Stimulated activated CD8-positive, alpha-beta memory T cell treated with anti-CD3 and anti-CD28 coated beads, Interleukin-15, amount 100 ng/mL, for 1 hour (primary cell): ENCODE data around the gene SIGLEC11.
"Not testable (repeated sequence)": the region's sequence is repeated elsewhere in the genome, so short reads cannot be mapped to it uniquely, and the experiment has no call there.

Source experiments
- DNase-seq: peaks from one replicate; pipeline ENCODE4 v3.0.0-alpha.2; 2020; ENCODE audit warnings: low read depth

SIGLEC11 gene

DNA sequence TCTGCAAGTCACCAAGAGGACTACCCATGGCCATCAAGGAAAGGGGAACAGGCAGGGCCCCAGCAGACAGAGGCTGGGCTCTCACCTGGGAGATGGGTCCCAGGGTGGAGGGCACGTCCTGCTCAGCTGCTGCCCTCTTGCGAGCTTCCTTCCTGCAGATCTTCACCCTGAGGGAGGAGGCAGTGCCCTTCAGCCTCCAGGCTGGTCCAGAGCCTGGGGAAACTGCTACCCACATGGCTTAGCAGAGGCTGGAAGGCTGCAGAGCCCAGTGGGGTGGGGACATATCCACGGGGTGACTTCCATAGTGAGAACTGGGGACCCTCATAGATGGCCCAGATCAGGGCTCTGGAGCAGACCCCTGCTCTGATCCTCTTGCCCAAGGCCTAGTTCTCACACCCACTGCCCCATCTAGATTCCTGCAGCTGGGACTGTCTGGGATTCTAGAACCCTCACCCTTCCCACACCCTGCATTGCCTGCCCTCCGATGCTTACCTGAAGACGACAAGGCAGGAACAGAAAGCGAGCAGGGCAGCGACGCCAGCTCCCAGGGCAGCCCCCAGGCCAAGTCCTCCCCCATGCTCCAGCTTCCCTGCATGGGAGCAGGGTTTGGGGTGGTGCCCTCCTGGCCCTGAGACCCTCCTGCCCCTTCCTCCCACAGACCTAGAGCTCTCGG lies 9.0 kb downstream of the SIGLEC11 start:
- no peak for DNase-seq

DNA sequence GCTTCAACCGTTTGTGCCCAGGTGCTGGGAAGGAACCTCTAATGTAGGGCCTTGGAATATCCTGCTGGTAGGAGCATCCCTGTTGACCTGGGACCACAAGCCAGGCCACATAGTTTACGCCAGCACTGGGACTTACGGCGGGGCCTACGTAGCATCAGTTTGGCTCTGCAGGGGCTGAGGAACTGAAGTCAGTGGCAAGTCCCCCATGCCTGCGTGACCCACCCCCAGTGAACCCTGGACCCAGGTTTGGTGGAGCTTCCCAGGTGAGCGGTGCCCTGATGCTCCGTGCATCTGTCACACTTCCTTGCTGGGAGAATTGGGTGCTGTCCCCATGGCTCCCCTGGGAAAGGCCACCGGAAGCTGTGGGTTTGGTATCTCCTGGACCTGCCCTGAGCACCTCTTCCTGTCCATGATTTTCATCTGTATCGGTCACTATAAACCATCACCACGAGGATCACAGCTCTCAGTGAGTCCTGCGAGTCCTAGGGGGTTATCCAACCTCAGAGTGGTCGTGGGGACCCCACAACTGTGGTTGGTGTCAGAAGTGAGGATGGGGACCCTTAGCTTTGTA lies 9.9 kb downstream of the SIGLEC11 start:
- DNase-seq, result no peak

DNA sequence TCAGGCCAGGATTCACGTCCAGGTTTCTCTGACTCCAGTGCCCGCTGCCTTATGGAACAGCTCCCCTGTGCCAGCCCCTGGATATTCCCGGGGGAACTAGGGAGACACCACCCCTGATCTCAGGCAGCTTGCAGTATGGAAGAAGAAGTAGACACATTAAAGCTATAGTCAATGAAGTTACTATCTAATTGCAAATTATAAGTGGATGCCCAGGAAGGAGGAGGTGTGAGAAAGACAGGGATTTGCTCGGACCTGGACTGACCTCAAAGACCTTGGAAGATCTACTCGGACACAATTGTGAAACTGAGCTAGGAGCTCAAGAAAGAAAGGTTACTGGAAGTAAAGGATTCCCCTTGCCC lies 10.4 kb downstream of the SIGLEC11 start:
- DNase-seq, result no peak

DNA sequence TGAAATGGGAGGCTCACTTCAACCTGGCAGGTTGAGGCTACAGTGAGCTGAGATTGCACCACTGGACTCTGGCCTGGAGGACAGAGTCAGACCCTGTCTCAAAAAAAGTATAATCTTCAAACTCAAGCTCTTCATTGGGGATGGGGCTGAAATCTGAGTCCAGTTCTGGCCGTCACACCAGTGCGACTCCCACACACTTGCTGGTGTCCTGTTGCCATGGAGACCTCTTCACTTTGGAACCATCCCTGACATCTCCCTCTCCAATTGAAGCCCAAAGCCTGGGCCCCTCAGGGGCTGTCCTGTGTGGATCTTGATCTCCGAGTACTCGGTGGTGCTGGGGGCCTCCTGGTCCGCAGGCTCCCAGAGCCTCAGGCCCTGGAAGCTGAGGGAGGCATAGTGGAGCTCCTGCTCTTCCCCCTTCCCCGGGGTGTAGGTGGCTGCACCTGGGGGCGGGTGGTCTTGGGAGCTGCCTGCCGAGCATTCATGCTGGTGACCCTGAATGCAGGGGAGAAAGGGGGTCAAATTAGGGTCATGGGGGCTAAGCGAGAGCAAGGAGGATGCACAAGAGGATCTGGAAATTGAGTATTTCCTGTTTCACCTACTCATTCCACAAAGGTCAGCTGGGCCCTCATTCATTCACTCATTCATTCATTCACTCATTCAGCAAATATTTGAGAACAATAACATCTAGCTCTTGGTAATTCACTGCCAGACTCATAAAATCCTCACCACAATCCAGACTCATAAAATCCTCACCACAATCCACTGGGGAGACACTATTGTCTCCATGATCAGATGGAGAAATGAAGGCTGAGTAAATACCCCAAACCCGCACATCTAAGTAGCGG lies 11.0 kb downstream of the SIGLEC11 start:
- no peak for DNase-seq

DNA sequence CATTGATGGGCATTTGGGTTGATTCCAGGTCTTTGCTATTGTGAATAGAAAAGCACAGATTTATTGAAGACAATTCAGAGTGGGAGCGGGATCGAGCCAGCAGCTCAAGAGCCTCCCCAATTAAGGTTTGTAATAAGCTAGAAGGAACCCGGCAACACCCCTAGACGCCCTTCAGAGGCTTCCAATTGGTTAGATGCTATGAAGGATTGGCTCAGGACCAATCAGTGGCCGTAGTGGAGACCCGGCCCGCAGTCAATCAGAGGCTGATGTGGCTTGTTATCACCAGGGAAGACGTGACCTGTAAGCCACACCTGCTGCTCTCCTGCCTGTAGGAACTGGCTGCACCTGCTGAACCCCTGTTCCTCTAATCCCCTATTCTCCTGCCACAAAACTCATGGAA lies 14.6 kb downstream of the SIGLEC11 start:
- no peak for DNase-seq

DNA sequence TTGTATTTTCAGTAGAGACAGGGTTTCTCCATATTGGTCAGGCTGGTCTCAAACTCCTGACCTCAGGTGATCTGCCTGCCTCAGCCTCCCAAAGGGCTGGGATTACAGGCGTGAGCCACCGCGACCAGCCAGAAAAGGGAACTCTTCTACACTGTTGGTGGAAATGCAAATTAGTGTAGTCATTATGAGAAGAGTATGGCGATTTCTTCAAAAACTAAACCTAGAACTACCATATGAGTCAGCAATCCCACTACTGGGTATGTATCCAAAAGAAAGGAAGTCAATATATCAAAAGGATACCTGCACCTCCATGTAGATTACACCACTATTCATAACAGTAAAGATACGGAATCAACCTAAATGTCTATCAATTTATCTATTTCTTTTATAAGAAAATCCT lies 16.4 kb downstream of the SIGLEC11 start:
- DNase-seq, result not testable (repeated sequence)

DNA sequence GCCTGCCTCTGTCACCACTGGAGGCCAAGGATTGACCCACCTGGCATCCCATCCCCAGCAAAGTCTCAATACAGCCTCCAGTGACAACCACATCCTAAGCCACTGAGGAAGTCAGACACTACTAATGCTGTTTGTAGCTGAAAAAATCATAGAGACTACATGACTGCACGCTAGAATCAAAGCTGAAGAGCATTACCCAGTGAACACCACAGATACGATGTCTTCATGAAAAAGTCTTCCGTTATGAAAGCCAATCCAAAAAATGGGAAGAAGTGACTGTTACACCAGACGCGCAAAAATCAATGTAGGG lies 20.5 kb downstream of the SIGLEC11 start:
- DNase-seq, result no peak

DNA sequence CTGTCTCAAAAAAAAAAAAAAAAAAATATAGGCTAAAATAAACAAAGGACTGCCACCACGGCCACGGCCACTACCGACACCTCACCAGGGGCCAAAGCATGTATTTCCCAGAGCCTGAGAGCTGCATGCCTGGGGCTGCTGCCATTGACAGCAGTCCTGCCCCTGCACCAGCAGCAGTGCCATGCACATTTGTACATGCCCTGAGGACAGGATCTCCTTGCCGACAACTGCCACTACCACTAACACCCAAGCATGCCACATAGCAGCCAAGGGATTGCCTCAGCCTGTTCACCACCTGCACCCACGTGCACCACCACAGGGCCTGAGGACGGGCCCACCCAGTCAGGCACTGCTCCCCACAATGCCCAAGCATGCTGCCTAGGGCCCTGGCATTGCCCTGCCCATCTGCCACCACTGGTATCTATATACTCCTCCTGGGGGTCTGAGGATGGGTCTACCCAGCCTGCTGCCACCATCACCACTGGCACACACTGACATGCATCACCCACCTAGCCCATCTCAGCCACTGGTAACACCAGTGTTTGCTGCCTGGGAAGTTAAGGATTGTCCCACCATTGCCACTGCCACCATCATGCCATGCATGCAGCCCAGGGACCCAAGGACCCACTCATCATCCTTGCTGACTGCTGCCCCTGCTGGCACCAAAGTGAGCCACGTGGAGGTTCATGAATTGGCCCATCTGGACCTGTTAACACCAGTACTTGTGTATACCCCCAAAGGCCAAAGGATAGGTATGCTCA lies 21.1 kb downstream of the SIGLEC11 start:
- no peak for DNase-seq

DNA sequence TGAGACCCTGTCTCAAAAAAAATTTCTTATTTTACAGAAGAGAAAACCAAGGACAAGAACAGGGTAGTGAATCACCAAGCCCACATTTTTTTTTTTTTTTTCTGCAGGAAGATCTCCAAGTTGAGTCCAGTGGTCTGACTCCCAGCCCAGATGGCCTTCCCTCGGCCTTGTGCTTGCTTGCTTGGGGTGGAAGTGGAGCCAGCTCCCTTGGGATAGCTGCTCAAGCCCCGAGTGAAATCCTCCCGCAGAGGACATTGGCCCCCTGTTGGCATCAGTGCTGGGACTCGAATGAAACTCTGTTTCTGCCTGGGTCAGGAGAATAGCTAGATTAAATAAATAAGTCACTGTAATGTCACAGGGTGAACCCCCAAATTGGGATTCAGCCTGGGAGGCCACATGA lies 22.3 kb downstream of the SIGLEC11 start:
- DNase-seq, result no peak

DNA sequence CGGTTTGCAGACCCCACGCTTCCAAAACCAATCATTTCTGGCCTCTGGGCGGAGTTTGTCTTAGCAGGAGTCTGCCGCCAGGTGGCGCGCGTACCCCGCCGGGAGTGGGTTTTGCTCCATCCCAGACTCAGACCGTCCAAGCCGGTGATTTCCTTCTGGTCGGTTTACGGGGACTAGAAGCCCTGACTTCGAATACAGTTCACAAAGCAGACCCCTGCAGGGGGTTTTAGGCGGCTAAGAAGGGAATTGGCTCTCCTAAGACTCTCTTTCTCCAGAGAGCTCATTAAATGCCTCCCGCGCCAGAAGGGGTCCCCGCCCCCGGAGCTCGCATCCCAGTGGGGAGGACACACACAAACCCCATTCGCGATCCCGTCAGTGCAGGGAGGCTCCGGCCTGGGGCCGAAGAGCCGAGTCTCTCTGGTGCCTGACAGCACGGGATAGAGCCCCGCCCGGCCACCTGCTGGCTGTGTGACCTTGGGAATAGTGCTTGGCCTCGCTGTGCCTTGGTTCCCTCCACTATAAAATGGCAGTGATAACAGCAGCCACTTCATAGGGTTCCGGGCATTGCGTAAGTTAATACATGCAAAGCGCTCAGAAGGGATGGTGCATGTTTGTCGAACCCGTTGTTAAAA lies 23.1 kb downstream of the SIGLEC11 start:
- peak; percentile 65 for DNase-seq

DNA sequence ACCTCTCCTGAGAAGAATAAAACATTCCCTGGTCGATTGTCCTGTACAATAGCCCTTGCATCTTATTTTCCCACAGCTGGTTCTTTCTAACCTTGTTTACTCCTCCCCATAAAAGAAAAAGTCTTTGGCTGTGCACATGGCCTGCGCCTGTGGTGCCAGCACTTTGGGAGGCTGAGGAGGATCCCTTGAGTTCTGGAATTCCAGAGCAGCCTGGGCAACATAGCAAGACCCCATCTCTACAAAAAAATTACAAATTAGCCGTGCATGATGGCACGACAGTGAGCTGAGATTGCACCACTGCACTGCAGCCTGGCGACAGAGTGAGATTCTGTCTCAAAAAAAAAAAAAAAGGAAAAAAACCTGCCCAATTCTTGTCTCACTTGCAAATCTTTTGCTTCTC lies 24.4 kb downstream of the SIGLEC11 start:
- no peak for DNase-seq

DNA sequence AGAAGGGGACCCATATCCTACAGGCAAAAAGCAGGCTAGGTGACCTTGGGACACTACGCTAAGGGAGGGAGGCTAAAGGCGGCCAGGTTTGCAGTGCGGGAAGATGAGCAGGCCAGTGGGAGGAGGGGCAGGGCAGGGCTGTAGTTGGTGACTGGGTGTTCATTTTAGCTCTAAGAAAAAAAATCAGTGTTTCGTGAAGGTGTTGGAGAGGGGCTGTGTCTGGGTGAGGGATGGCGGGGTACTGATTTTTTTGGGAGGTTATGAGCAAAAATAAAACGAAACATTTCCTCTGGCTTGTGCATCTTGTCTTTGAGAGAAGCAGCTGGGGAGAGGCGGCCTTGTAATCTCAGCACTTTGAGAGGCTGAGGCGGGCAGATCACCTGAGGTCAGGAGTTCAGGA lies 27.3 kb downstream of the SIGLEC11 start:
- DNase-seq, result no peak

DNA sequence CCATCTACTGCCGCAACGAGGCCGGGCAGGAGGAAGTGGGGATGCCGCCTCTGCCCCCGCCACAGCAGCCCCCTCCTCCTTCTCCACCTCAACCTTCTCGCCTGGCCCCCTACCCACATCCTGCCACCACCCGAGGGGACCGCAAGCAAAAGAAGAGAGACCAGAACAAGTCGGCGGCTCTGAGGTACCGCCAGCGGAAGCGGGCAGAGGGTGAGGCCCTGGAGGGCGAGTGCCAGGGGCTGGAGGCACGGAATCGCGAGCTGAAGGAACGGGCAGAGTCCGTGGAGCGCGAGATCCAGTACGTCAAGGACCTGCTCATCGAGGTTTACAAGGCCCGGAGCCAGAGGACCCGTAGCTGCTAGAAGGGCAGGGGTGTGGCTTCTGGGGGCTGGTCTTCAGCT lies 28.2 kb downstream of the SIGLEC11 start:
- DNase-seq, result no peak

DNA sequence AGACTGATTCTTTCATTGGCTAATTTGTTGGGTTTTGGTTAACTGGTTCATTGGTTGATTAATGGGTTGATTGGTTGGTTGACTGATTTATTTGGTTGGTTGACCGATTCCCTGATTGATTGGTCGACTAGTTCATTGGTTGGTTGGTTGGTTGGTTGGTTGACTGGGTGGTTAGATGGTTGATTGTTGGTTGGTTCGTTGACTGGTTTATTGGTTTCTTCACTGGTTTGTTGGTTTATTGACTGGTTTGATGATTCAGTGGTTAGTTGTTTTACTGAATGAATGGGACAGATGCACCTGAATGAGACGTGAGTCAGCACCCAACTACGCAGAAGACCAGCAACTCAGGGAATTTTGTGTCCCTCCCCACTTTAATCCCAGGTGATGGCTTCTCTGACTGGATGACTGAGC lies 28.9 kb downstream of the SIGLEC11 start:
- no peak for DNase-seq

DNA sequence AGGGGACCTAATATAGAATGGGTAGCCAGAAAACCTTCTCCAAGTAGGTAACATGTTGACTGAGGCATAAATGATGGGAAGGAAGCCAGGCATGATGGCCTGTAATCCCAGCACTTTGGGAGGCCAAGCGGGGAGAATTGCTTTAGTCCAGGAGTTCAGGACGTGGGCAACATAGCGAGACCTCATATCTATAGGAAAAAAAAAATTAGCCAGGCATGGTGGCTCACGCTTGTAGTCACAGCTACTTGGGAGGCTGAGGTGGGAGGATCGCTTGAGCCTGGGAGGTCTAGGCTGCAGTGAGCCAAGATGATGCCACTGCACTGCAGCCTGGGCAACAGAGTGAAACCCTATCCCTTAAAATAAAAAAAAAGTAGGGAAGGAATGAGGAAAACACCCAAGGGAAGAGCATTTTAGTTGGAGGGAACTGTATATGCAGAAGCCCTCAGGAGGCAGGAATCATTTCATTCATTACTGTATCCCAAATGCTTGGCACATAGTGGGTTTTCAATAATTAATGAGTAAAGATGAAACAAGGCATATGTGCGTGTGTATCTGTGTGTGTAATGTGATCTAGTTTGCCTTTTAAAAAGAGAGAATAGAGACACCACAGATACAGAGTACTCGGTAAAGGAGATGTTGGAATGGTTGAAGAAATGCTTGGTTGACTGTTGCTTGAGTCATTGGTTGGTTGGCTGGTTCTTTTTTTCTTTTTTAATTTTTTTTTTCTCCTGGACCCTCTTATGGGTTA lies 29.5 kb downstream of the SIGLEC11 start:
- no peak for DNase-seq

DNA sequence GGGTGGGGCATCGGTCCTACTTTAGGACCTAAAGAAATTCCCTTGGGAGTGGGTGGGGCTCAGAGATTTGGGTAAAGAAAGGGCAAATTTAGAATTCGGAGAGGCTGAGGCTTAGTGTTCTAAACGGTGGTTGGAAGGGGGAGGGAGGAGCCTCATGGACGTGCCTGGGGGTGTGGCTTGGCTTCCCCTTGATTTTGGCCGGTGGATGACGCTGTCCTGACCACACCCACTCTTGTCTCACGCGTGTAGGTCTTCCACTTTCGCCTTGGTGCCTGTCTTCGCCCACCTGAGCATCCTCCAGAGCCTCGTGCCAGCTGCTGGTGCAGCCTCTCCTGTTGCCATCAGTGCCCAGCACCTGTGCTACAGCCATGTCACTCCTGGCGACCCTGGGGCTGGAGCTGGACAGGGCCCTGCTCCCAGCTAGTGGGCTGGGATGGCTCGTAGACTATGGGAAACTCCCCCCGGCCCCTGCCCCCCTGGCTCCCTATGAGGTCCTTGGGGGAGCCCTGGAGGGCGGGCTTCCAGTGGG lies 30.4 kb downstream of the SIGLEC11 start:
- DNase-seq, result no peak

DNA sequence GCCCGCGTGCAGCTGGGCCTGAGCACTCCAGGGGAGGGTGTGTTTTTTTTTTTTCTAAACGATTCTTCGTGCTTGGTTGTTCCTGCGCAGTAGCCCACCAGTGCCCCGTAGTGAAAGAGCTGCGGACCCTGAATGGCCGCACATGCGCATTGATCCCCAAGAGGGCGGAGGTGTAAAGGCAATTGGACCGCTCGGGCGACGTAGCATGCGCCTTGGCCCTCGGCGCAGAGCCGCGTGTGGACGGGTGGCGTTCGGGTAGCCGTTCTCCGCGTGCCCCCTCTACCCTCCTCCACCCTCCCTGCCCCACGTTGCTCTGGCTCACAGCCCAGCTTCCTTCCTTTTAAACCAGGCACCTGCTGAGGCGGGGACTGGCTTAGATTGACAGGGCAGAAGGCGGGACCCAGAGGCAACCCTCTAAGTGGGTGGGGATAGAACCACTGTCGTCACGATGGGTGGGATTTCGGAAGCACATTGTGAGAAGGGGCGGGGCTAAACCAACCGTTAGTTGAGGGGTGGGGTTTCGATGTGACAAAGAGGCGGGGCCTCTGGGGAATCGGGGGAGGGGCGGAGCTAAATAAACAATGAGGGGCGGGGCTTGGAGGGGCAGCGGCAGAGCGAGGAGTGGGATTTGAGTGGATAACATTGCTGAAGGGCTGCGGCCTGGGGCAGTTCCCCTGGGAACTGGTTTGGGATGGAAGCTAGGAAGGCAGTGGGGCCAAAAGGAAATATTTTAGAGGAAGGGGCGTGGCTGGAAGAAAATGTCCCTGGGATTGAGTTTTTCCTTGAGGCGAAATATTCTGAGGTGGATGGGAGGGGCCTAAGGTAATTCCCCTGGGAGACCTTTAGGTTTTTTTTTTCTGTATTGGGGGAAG lies 31.1 kb downstream of the SIGLEC11 start:
- DNase-seq, result peak; percentile 84

DNA sequence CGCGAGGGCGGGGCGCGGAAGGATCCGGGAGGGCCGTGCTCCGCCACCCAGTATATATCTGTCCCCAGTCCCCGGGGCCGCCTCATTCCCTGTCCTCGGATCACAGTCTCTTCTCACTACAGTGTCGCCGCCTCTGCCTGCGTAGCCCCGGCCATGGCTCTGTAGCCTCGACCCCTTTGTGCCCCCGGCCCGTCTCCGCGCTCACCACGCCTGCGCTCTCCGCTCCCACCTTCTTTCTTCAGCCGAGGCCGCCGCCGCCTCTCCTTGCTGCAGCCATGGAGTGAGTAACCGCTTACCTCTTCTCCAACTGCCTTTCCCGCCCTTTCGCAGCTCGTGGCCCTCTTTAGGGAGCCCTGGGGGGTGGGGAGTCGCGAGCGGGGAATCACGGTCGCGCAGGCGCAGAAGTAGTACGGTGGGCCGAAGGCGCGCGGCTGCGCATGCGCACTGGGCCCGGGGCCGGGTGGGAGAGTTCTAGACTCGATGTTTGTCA lies 31.8 kb downstream of the SIGLEC11 start, which contains the start of the genes ATF5 and NUP62:
TSS of gene ATF5 (plus strand) at position 85 of the 490 bp plus-strand sequence. CDS start 1,646 bp downstream, outside the sequence.
TSS of gene NUP62 (minus strand) at position 384 of the 490 bp plus-strand sequence. CDS start 19,697 bp downstream, outside the sequence.
- peak; percentile 88 for DNase-seq

DNA sequence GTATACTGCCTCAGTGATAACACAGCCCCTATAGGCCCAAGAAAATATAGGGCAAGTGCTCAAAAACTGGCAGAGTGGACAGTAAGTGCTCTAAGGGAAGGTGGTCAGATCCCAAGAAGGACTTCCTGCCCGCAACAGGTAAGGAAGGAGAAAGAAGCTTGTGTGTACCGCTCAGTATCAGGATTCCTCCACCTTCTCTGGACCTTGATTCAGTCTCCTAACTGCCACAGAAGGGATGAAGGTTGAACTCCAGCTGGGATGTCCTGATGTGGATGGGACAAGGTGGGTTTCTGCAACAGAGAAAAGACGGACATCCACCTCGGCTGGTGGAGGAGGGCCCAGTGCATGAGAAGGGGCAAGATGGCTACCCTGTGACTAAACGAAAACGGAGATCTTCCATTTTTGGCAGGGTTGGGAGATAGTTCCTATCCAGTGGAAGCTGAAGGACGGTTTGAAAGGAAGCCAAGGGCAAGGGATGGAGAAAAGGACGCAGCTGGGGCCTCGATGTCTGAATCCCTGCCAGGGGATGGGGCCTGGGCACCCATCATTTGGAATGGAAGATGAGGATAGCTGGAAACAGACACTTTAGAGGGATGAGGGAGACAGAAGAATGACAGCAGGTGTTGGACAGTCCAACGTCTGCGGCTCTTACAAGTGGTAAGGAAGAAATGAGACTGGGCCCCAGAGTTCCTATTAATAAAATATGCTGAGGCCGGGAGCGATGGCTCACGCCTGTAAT lies 33.3 kb downstream of the SIGLEC11 start:
- no peak for DNase-seq
